ENCODE results near the gene BMPER. TPM values are rescaled to one million over a fixed set of nuclear protein-coding genes. Genes with fewer than 3 reads are reported as not detected.

BMPER gene
- total and polyA plus RNA-seq, 2 experiments from 2014 or later, result 40.5 to 97.3 TPM

DNA sequence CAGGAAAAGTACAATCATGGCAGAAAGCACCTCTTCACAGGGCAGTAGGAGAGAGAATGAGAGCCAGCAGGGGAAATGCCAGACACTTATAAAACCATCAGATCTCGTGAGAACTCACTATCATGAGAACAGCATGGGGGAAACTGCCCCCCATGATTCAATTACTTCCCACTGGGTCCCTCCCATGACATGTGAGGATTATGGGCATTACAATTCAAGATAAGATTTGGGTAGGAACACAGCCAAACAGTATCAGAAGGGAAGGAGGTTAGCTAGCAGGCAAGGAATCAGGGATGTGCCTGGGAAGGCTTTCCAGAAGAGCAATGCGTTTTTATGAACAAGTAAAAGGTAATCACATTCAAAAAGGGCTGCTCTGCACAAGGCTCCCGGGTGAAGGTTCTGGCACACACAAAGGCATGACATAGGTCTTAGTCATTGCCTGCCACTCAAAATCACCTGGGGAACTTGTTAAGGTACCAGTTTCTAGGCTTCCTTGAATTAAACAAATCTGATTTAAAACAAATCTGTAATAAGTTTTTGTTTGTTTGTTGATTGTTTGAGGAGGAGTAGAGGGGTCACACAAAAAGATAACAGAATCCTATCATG, 40.9 kb downstream of the BMPER start:
- in situ Hi-C loops (cut with MboI), result loop anchor here (25.0 kb wide), 1 partner anchor 709 kb away; no protein-coding TSS in a partner anchor
- Histone ChIP-seq H3K9me2 (ENCODE audit: insufficient read depth) (no peaks in the 10 kb centered on the region), H3K4me3 (no peak overlapping the region), H4K20me1 (ENCODE audit: insufficient read depth) (no peaks in the 10 kb centered on the region), H3K9me3 (ENCODE audit: low read depth) (no peaks in the 10 kb centered on the region), H3K4me2 (ENCODE audit: unreplicated experiment) (no peak overlapping the region), H3K79me2 (ENCODE audit: insufficient read depth) (no peaks in the 10 kb centered on the region), H3K9ac (no peak overlapping the region), H3K36me3 (ENCODE audit: low read depth) (peaks cover 59% of the 10 kb centered on the region), H3K4me1 (ENCODE audit: insufficient read depth) (no peaks in the 10 kb centered on the region), H3K27ac (no peak overlapping the region), H3K27me3 (replicated peaks; ENCODE audit: insufficient read depth) (no peaks in the 10 kb centered on the region), H2AFZ (no peak overlapping the region), H3F3A (ENCODE audit: insufficient read depth) (no peaks in the 10 kb centered on the region)
- DNase-seq, result no peak
- WGBS, 2 experiments (ENCODE audit: low coverage in 1 of 2, low lambda C conversion rate in 2 of 2, missing lambda C conversion rate in 2 of 2), result 99 to 100% methylated on average over 3 of the region's 3 CpGs
- TF ChIP-seq EZH2phosphoT487 (IDR thresholded peaks at IDR 0.05; ENCODE audit: insufficient read depth, low read depth) (no peak), EZH2 (IDR thresholded peaks at IDR 0.05; ENCODE audit: insufficient read depth, poor library complexity, severe bottlenecking) (no peak)

DNA sequence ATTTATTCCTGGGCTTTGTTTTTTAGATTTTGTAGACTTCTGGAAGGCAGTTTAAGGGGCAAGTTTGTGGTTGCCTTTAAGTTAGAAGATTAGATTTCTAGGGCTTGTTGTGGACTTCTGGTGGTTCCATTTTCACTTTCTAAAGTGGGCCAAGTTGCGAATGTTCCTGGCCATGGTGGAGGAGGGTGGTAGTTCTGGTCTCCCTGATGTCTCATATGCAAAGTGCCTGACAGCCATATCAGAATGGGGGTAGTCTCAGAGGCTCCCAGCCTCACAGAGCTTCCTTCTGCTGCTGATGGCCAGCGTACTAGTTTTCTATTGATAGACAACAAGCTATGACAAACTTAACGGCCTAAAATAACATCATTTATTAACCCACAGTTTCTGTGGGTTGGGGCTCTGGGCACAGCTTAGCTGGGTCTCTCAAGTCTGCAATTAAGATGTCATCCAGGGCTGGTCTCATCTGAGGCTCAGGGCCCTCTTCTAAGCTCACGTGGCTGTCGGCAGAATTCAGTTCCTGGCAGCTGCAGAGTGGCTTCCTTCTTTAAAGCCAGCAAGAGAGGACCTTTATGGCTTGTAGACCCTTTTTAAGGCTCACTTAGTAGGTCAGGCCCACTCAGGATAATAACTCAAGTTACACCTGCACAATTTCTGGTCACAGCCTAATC, 44.8 kb downstream of the BMPER start:
- Histone ChIP-seq H3K27ac (no peak overlapping the region), H3K79me2 (ENCODE audit: insufficient read depth) (no peaks in the 10 kb centered on the region), H3K9ac (no peak overlapping the region), H3K9me2 (ENCODE audit: insufficient read depth) (no peaks in the 10 kb centered on the region), H2AFZ (no peak overlapping the region), H4K20me1 (ENCODE audit: insufficient read depth) (no peaks in the 10 kb centered on the region), H3K4me1 (ENCODE audit: insufficient read depth) (peaks cover 19% of the 10 kb centered on the region), H3K9me3 (ENCODE audit: low read depth) (no peaks in the 10 kb centered on the region), H3K36me3 (ENCODE audit: low read depth) (peaks cover 59% of the 10 kb centered on the region), H3K27me3 (replicated peaks; ENCODE audit: insufficient read depth) (no peaks in the 10 kb centered on the region), H3K4me2 (ENCODE audit: unreplicated experiment) (no peak overlapping the region), H3F3A (ENCODE audit: insufficient read depth) (0 out of 2 replicates have a peak, but pooled peaks cover 9% of the 10 kb centered on the region), H3K4me3 (no peak overlapping the region)
- no peak for DNase-seq
- TF ChIP-seq EZH2 (IDR thresholded peaks at IDR 0.05; ENCODE audit: insufficient read depth, poor library complexity, severe bottlenecking) (no peak), EZH2phosphoT487 (IDR thresholded peaks at IDR 0.05; ENCODE audit: insufficient read depth, low read depth) (no peak)
- in situ Hi-C loops (cut with MboI), result no loop called here
- WGBS, 2 experiments (ENCODE audit: low coverage in 1 of 2, low lambda C conversion rate in 2 of 2, missing lambda C conversion rate in 2 of 2), result 98 to 100% methylated on average over 5 of the region's 5 CpGs

DNA sequence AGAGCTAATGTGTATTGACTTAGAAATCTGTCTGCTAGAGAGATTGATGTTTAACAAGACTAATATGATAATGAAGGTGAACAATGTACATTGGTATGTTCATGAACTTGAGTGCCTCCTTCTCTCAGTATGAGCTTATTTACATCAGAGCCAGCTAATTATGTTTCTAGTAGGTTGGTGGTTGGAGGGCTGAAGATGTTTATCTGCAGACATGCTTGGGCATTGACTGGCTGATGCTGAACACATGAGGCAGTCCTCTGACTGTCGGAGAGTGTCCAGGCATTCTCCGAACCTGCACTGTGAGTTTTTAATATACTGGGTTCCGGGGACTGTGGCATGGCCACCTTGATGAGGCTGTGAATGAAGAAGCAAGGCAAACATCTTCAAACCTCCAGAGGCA, 47.5 kb downstream of the BMPER start:
- peaks cover 46% of the 10 kb centered on the region for H3K36me3 ChIP-seq (ENCODE audit: low read depth)
- no peaks in the 10 kb centered on the region for H4K20me1 ChIP-seq (ENCODE audit: insufficient read depth)
- no peak overlapping the region for H3K4me3 ChIP-seq
- H3K4me2 ChIP-seq (ENCODE audit: unreplicated experiment), result peak overlapping the region; percentile 15
- peak; percentile 63 for DNase-seq
- H3K79me2 ChIP-seq (ENCODE audit: insufficient read depth), result no peaks in the 10 kb centered on the region
- H3K27me3 ChIP-seq (replicated peaks; ENCODE audit: insufficient read depth), result no peaks in the 10 kb centered on the region
- no peak overlapping the region for H2AFZ ChIP-seq
- H3K9ac ChIP-seq, result no peak overlapping the region
- no peaks in the 10 kb centered on the region for H3K9me3 ChIP-seq (ENCODE audit: low read depth)
- TF ChIP-seq EZH2 (IDR thresholded peaks at IDR 0.05; ENCODE audit: insufficient read depth, poor library complexity, severe bottlenecking) (no peak), EZH2phosphoT487 (IDR thresholded peaks at IDR 0.05; ENCODE audit: insufficient read depth, low read depth) (no peak)
- peak overlapping the region; percentile 17 for H3K27ac ChIP-seq
- no peaks in the 10 kb centered on the region for H3K9me2 ChIP-seq (ENCODE audit: insufficient read depth)
- in situ Hi-C loops (cut with MboI), result no loop called here
- 0 out of 2 replicates have a peak, but pooled peaks cover 9% of the 10 kb centered on the region for H3F3A ChIP-seq (ENCODE audit: insufficient read depth)
- peaks cover 19% of the 10 kb centered on the region for H3K4me1 ChIP-seq (ENCODE audit: insufficient read depth)
- WGBS, 2 experiments (ENCODE audit: low coverage in 1 of 2, low lambda C conversion rate in 2 of 2, missing lambda C conversion rate in 2 of 2), result 54 to 55% methylated on average over 3 of the region's 3 CpGs

DNA sequence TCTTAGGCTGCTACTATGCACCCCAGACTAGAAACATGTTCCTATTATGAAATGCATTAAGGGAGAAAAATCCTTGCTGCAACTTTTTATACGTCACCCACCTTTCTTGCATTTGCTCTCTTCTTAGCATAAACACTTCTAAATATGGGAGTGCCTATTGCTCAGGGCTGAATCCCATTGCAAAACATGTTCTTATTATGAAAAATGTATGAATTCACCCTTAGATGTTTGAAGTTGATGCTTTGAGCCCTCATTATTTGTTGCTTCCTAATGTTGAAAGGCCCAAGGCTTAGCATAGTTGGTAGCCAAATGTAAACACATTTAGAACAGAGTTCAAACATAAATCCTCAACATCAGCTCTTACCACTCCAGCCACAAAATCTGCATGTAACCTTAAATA, 52.8 kb downstream of the BMPER start:
- TF ChIP-seq EZH2 (IDR thresholded peaks at IDR 0.05; ENCODE audit: insufficient read depth, poor library complexity, severe bottlenecking) (no peak), EZH2phosphoT487 (IDR thresholded peaks at IDR 0.05; ENCODE audit: insufficient read depth, low read depth) (no peak)
- in situ Hi-C loops (cut with MboI), result no loop called here
- Histone ChIP-seq H3K9me2 (ENCODE audit: insufficient read depth) (no peaks in the 10 kb centered on the region), H3F3A (ENCODE audit: insufficient read depth) (peaks cover 6% of the 10 kb centered on the region; the same call in 1 of the 2 replicates), H2AFZ (no peak overlapping the region), H4K20me1 (ENCODE audit: insufficient read depth) (no peaks in the 10 kb centered on the region), H3K27ac (no peak overlapping the region), H3K4me1 (ENCODE audit: insufficient read depth) (peaks cover 22% of the 10 kb centered on the region), H3K9ac (no peak overlapping the region), H3K27me3 (replicated peaks; ENCODE audit: insufficient read depth) (no peaks in the 10 kb centered on the region), H3K4me3 (no peak overlapping the region), H3K36me3 (ENCODE audit: low read depth) (peaks cover 27% of the 10 kb centered on the region), H3K9me3 (ENCODE audit: low read depth) (no peaks in the 10 kb centered on the region), H3K4me2 (ENCODE audit: unreplicated experiment) (no peak overlapping the region), H3K79me2 (ENCODE audit: insufficient read depth) (no peaks in the 10 kb centered on the region)
- no peak for DNase-seq
- WGBS, 2 experiments (ENCODE audit: low coverage in 1 of 2, low lambda C conversion rate in 2 of 2, missing lambda C conversion rate in 2 of 2), result 100% methylated on average over 1 of the region's 1 CpG
